GM18505 (cell line): Measurements from ENCODE around the gene CYFIP2.

Experiments used
- ATAC-seq: cut with Tn5 transposase; IDR thresholded peaks from one replicate; pipeline ENCODE4 v1.9.1; 2021; ENCODE audit not compliant: unreplicated experiment
- POLR2A ChIP-seq: IDR thresholded peaks from 4 replicates; pipeline ENCODE4 v1.6.1; 2011; ENCODE audit warnings: borderline replicate concordance; ENCODE audit not compliant: insufficient read depth, insufficient read length; ENCODE audit errors: extremely low read depth

Gene CYFIP2

DNA sequence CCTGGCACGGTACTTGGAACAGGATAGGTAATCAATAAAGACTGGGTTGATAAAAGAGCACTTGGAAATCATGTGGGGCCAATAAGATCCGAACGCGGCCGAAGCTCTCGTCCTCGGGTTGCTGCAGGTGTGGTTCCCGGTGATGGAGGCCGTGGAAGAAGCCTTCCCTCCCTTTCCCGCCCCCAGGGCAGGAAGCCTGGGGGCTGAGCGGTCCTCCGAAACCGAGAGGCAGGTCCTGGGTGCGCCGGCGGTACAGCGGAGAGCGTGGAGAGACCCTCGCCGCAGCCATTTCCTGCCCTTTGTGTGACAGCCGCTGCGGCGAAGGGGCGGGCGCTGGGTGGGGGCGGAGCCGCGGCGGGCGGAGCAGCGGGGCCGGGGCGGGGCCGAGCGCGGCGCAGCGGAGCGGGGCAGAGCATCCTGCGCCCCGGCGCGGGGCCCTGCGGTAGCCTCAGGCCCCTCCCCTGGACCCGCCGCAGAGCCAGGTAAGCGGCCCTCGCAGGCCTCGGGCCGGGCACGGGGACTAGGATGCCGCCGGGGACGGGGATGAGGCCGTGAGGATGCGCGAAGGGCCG is at the start of gene CYFIP2:
CYFIP2 (plus strand) TSS at position 410 of the 572 bp plus-strand sequence. CDS start 19,239 bp downstream, outside the sequence.
- peak; percentile 59 for TF ChIP-seq POLR2A

DNA sequence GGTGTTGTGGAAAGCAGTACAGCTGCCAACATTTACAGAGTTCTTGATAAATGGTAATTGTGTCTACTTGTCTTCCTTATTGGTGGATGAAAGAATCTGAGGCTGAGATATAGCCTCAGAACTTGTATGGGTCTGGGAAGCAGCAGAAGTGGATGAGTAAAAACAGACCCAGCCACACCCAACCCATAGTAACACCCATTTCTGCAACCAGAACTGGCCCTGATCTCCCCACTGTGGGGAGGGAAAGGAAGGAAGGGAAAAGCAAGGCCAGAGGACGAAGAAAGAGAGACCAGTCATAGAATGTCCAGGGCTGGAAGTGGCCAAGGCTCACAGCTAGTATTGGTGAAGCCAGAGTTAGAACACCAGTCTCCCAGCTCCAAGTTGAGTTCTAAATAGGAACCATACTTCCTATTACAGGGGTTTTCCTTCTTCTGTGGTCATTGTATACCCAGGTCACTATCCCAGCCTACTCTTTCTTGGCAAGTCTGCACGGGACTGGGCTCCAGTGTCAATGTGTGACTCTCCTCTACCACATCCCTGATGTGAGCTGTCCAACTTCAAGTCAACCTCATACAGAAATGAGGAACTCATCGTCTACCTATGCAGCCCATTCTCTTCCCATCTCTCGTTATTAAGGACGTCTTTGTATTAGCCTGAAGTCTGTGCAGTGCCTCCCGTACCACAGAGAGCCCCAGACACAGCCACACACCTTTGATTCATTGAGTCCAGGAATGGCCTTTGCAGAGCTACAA is 49.4 kb upstream of the CYFIP2 start:
- ATAC-seq: no peak
- TF ChIP-seq POLR2A: no peak

More for the DNA sequence above, at the start of gene CYFIP2:
- peak; percentile 90 for ATAC-seq

DNA sequence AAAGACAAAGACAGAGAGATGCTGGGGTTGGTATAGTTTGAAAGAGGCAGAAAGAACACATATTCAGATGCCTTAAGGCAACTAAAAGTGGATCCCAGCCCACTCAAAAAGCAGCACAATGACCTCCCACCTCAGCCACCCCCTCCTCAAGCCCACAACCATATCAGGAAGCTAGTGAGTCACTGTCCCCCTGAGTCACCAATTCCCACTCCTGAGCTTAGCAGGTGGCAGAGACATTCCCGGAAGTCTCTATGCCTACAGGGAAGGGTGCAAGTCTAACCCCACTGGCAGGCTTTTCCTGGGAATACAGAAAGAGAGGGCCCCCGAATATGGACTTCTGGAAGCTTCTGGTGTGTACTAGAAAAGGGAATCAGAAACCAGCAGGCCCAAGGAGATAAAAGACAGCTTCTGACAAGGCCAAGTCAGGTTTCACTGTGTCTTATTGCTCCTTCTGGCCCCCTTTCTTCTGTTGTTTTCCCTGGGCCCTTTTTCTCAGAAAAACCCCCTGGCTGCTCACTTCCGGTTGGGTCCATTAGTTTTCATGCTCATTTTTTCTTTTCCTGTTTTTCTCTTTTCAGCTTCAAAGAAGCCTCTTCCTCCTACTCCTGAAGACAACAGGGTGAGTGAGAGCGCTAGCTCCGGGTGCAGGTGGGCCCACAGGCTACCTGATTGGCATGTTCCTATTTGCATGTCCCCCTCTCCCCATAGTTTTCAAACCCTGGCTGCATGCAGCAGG is 48.5 kb upstream of the CYFIP2 start:
- ATAC-seq: no peak
- no peak for TF ChIP-seq POLR2A

- ATAC-seq: peak; percentile 58
- no peak for TF ChIP-seq POLR2A
Observed at GRCh38 chr5:157219491-157220271, 46.2 kb upstream of the CYFIP2 start.

DNA sequence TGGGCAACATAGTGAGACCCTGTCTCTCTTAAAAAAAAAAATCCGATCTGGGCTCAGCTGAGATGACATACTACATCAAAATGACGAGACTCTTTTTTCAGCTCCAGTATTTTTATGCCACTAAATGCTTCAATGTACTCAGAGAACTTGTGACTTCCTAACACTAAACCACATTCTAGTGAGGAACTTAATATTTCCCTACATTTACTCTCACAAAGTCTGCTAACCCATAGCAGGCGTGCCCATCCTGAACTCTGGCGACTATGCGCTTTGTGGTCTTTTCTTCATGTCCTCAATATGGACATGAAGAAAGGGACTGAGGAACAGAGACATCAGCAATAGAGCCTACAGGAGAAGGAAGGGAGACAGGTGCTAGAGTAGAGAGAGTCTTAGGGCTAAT is 44.0 kb upstream of the CYFIP2 start:
- no peak for ATAC-seq
- TF ChIP-seq POLR2A: no peak

GRCh38 chr5:157222506-157223230 is 43.3 kb upstream of the CYFIP2 start:
- TF ChIP-seq POLR2A: no peak
- ATAC-seq: no peak

- no peak for TF ChIP-seq POLR2A
- no peak for ATAC-seq
Observed at GRCh38 chr5:157225469-157226422, 40.2 kb upstream of the CYFIP2 start.

GRCh38 chr5:157230610-157231009 is 35.3 kb upstream of the CYFIP2 start:
- no peak for ATAC-seq
- no peak for TF ChIP-seq POLR2A

DNA sequence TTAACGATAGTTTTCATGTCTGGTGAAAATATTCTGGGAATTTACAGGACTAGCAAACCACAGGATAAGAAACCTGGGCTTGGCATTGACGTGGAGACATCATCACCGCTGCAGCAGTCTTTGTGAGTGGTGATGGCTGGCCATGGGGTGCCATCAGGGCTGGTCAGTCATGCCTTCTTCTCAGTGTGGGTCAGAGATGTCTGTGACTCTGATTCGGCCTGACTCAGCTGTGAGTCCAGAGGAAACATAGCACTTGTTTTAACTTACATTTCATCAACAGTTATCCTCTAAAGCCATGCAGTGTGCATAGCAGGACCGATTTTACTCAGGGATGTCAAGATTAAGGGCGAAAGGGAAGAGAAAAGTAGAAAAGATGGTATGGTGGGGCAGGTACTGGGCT is 33.2 kb upstream of the CYFIP2 start:
- no peak for TF ChIP-seq POLR2A
- ATAC-seq: no peak

- ATAC-seq: no peak
- TF ChIP-seq POLR2A: no peak
Observed at GRCh38 chr5:157233515-157233914, 32.4 kb upstream of the CYFIP2 start.

DNA sequence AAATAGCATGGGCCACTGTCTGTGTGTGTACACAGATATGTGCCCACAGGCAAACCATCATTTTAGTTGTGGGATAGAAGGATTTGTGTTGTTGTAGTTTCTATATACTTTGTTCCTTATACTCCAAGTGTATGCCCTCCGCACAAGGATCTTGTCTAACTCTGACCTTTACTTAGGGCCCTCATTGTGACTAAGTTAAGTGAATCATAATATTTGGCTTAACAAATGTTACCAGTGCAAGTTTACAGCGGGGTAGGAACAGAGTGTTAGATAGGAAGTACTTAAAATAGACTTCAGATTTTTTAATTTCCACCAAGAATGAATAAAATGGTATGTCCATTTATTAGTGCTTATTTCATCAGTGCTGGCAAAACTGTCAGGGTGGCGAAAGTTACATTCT is 29.5 kb upstream of the CYFIP2 start:
- no peak for TF ChIP-seq POLR2A
- ATAC-seq: no peak
